SU-DHL-6 (cell line): ENCODE results near the gene ZNF560.

Source experiments
- H2AFZ ChIP-seq: fragments of 200-600 bp; sonication (generic); 2 replicates; pipeline ENCODE4 v1.6.1; 2014; ENCODE audit warnings: low read depth, mild to moderate bottlenecking, moderate library complexity, mixed read lengths, antibody characterized with exemption, low read length; ENCODE audit not compliant: severe bottlenecking
- H3F3A ChIP-seq: fragments of 200-600 bp; shearing (Covaris generic); 2 replicates; pipeline ENCODE4 v1.6.0; 2016; ENCODE audit warnings: antibody characterized with exemption, mild to moderate bottlenecking; ENCODE audit not compliant: insufficient read depth
- H3K27ac ChIP-seq: fragments of 200-600 bp; sonication (generic); 2 replicates; pipeline ENCODE4 v1.5.1; 2016; ENCODE audit warnings: low read depth, mild to moderate bottlenecking, low read length, moderate library complexity, mixed read lengths
- H3K27me3 ChIP-seq: fragments of 200-600 bp; sonication (generic), shearing (Covaris generic); 2 replicates; pipeline ENCODE4 v1.6.0; 2014; ENCODE audit warnings: mild to moderate bottlenecking, low read length
- H3K36me3 ChIP-seq: fragments of 200-600 bp; sonication (generic); 2 replicates; pipeline ENCODE4 v1.6.1; 2014; ENCODE audit warnings: mild to moderate bottlenecking, low read length, mixed read lengths
- H3K4me2 ChIP-seq: fragments of 300-600, 200-600 bp; shearing (Covaris generic), sonication (generic); 2 replicates; pipeline ENCODE4 v1.6.0; 2014; ENCODE audit warnings: low read length, low read depth, mild to moderate bottlenecking; ENCODE audit not compliant: poor library complexity, severe bottlenecking
- H3K4me3 ChIP-seq: fragments of 200-600 bp; sonication (generic); 2 replicates; pipeline ENCODE4 v1.5.1; 2014; ENCODE audit warnings: antibody characterized with exemption, low read length, mild to moderate bottlenecking, mixed read lengths; ENCODE audit not compliant: insufficient read depth, poor library complexity, severe bottlenecking
- H3K79me2 ChIP-seq: fragments of 200-600 bp; sonication (generic); 2 replicates; pipeline ENCODE4 v1.6.1; 2014; ENCODE audit warnings: mild to moderate bottlenecking, low read length, moderate library complexity; ENCODE audit not compliant: insufficient read depth
- H3K9ac ChIP-seq: fragments of 200-600 bp; sonication (generic); 2 replicates; pipeline ENCODE4 v1.7.0; 2014; ENCODE audit warnings: mild to moderate bottlenecking, low read length
- H3K9me2 ChIP-seq: fragments of 200-600 bp; sonication (generic); replicated peaks from 2 replicates; pipeline ENCODE4 v1.6.1; 2014; ENCODE audit warnings: low read length; ENCODE audit not compliant: insufficient read depth
- H3K9me3 ChIP-seq: fragments of 200-600 bp; sonication (generic); 2 replicates; pipeline ENCODE4 v1.6.1; 2014; ENCODE audit warnings: low read length, mixed read lengths; ENCODE audit not compliant: insufficient read depth
- H4K20me1 ChIP-seq: fragments of 200-600 bp; sonication (generic); 2 replicates; pipeline ENCODE4 v1.6.1; 2014; ENCODE audit warnings: low read depth, mild to moderate bottlenecking, antibody characterized with exemption, low read length, moderate library complexity, mixed read lengths
- CTCF ChIP-seq: fragments of 200-600 bp; sonication (generic); IDR thresholded peaks from one replicate; pipeline ENCODE4 v1.5.1; 2017; ENCODE audit warnings: antibody characterized with exemption, mild to moderate bottlenecking, low read length, moderate library complexity; ENCODE audit not compliant: insufficient read depth, poor library complexity, severe bottlenecking
- EZH2phosphoT487 ChIP-seq: fragments of 200-600 bp; sonication (generic), shearing (Covaris generic); conservative IDR thresholded peaks from 2 replicates; pipeline ENCODE4 v1.6.1; 2018; ENCODE audit warnings: mild to moderate bottlenecking, antibody characterized with exemption, low read length, moderate library complexity, mixed read lengths

The ZNF560 gene

GRCh38 chr19:9500796-9501195 is 2.4 kb upstream of the ZNF560 start:
- H3F3A ChIP-seq: no peaks in the 10 kb centered on the region
- no peak overlapping the region for H2AFZ ChIP-seq
- H3K79me2 ChIP-seq: no peaks in the 10 kb centered on the region
- no peak overlapping the region for H3K4me3 ChIP-seq
- no peak overlapping the region for H3K9ac ChIP-seq
- no peak overlapping the region for H3K27ac ChIP-seq
- no peaks in the 10 kb centered on the region for H4K20me1 ChIP-seq
- no peaks in the 10 kb centered on the region for H3K27me3 ChIP-seq
- no peaks in the 10 kb centered on the region for H3K9me2 ChIP-seq
- TF ChIP-seq EZH2phosphoT487 (no peak), CTCF (no peak)
- no peaks in the 10 kb centered on the region for H3K36me3 ChIP-seq
- H3K4me2 ChIP-seq: no peak overlapping the region
- H3K9me3 ChIP-seq: no peaks in the 10 kb centered on the region

- H3K4me2 ChIP-seq: no peak overlapping the region
- H3K27me3 ChIP-seq: no peaks in the 10 kb centered on the region
- no peak overlapping the region for H2AFZ ChIP-seq
- H3K9me2 ChIP-seq: no peaks in the 10 kb centered on the region
- H3K9ac ChIP-seq: no peak overlapping the region
- no peaks in the 10 kb centered on the region for H3K79me2 ChIP-seq
- H3K9me3 ChIP-seq: no peaks in the 10 kb centered on the region
- H3K36me3 ChIP-seq: no peaks in the 10 kb centered on the region
- H3F3A ChIP-seq: no peaks in the 10 kb centered on the region
- no peak overlapping the region for H3K27ac ChIP-seq
- H4K20me1 ChIP-seq: no peaks in the 10 kb centered on the region
- TF ChIP-seq CTCF: no peak
- no peak for TF ChIP-seq EZH2phosphoT487
- no peak overlapping the region for H3K4me3 ChIP-seq
These were observed 4.3 kb downstream of the ZNF560 start for GRCh38 chr19:9494096-9494495.

DNA sequence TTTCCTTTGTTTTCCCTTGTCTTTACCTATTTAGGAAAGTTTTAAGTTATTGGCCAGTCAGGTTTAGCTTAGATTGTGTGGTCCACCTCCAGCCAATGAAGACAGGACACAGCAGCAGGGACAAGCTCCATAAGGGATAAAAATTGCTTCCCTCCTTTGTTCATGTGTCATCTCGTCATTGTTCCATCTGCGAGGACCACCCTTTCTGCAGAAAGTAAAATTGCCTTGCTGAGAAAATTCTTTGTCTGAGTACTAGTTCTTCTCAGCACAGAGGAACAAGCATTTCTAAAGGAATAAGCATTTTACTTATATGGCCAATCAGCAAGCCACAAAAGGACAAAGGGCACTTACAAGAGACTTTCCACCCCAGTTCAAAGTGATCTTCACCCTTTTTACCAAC is 11.4 kb downstream of the ZNF560 start:
- no peak overlapping the region for H3K4me2 ChIP-seq
- H3K4me3 ChIP-seq: no peak overlapping the region
- H3K36me3 ChIP-seq: no peaks in the 10 kb centered on the region
- no peak overlapping the region for H3K9ac ChIP-seq
- H4K20me1 ChIP-seq: no peaks in the 10 kb centered on the region
- no peaks in the 10 kb centered on the region for H3K27me3 ChIP-seq
- no peak for TF ChIP-seq CTCF
- TF ChIP-seq EZH2phosphoT487: no peak
- H3K9me2 ChIP-seq: no peaks in the 10 kb centered on the region
- no peak overlapping the region for H3K27ac ChIP-seq
- H2AFZ ChIP-seq: no peak overlapping the region
- H3K79me2 ChIP-seq: no peaks in the 10 kb centered on the region
- peaks cover 18% of the 10 kb centered on the region; the same call in 1 of the 2 replicates for H3K9me3 ChIP-seq
- no peaks in the 10 kb centered on the region for H3F3A ChIP-seq

DNA sequence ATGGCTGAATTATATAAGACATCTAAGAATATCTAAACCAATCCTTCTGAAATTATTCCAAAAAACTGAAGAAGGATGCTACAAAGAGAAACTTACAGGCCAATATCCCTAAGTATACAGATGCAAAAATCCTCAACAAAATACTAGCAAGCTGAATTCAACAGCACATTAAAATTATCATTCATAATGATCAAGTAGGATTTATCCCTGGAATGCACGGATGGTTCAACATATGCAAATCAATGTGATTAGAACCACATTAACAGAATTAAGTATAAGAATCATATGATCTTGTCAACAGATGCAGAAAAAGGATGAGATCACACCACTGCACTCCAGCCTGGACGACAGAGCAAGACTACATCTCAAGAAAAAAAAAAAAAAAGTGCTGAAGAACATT is 13.3 kb downstream of the ZNF560 start:
- Histone ChIP-seq H3K9me2 (no peaks in the 10 kb centered on the region), H3K4me2 (no peak overlapping the region), H3K36me3 (no peaks in the 10 kb centered on the region), H3K4me3 (no peak overlapping the region), H3K9me3 (peaks cover 18% of the 10 kb centered on the region; the same call in 1 of the 2 replicates), H3K79me2 (no peaks in the 10 kb centered on the region), H3K27ac (no peak overlapping the region), H3K27me3 (no peaks in the 10 kb centered on the region), H4K20me1 (no peaks in the 10 kb centered on the region), H3F3A (no peaks in the 10 kb centered on the region), H2AFZ (no peak overlapping the region), H3K9ac (no peak overlapping the region)
- no peak for TF ChIP-seq EZH2phosphoT487
- TF ChIP-seq CTCF: no peak
